HepG2 (cell line): Measurements from ENCODE around the gene TACC2. TPM values are rescaled to one million over a fixed set of nuclear protein-coding genes. Genes with fewer than 3 reads are reported as not detected.

ENCODE experiments used
- DNMT3B ChIP-seq: conservative IDR thresholded peaks from 2 replicates; pipeline ENCODE4 v1.6.1; 2016; ENCODE audit warnings: missing biosample characterization, control low read depth
- ETV5 ChIP-seq: IDR thresholded peaks from 2 replicates; pipeline ENCODE4 v1.6.1; 2018; ENCODE audit warnings: missing biosample characterization, missing genetic modification reagents, inconsistent platforms, borderline replicate concordance
- NPAS2 ChIP-seq: sonication (generic); formaldehyde crosslinking; IDR thresholded peaks from 2 replicates; pipeline ENCODE4 v1.8.0; 2022; ENCODE audit warnings: mild to moderate bottlenecking, missing genetic modification reagents, borderline replicate concordance
- NR2C2 ChIP-seq: sonication (generic); formaldehyde crosslinking; IDR thresholded peaks from 2 replicates; pipeline ENCODE4 v1.4.0; 2020; ENCODE audit warnings: missing genetic modification reagents, mild to moderate bottlenecking, moderate library complexity, borderline replicate concordance
- PAXIP1 ChIP-seq: sonication (generic); formaldehyde crosslinking; conservative IDR thresholded peaks from 2 replicates; pipeline ENCODE4 v1.4.0; 2020; ENCODE audit warnings: mild to moderate bottlenecking, missing genetic modification reagents, moderate library complexity
- THAP9 ChIP-seq: sonication (generic); formaldehyde crosslinking; IDR thresholded peaks from 2 replicates; pipeline ENCODE4; 2020; ENCODE audit warnings: missing genetic modification reagents, mild to moderate bottlenecking, borderline replicate concordance
- YY1 ChIP-seq: IDR thresholded peaks from 2 replicates; pipeline ENCODE4 v1.6.1; 2011; ENCODE audit warnings: low read length, low read depth, moderate library complexity, mild to moderate bottlenecking; ENCODE audit not compliant: insufficient read depth, insufficient replicate concordance
- ZBTB21 ChIP-seq: sonication (generic); formaldehyde crosslinking; IDR thresholded peaks from 2 replicates; pipeline ENCODE4 v1.4.0; 2020; ENCODE audit warnings: missing genetic modification reagents
- ZNF230 ChIP-seq: sonication (generic); formaldehyde crosslinking; IDR thresholded peaks from 2 replicates; pipeline ENCODE4 v1.4.0; 2020; ENCODE audit warnings: mild to moderate bottlenecking, missing genetic modification reagents
- ZNF574 ChIP-seq: sonication (generic); formaldehyde crosslinking; IDR thresholded peaks from 2 replicates; pipeline ENCODE4 v1.4.0; 2020; ENCODE audit warnings: missing genetic modification reagents
- ZNF770 ChIP-seq: sonication (generic); formaldehyde crosslinking; IDR thresholded peaks from 2 replicates; pipeline ENCODE4 v1.5.0; 2020; ENCODE audit warnings: mild to moderate bottlenecking, missing genetic modification reagents
- ZSCAN12 ChIP-seq: sonication (generic); formaldehyde crosslinking; IDR thresholded peaks from 2 replicates; pipeline ENCODE4 v1.9.0; 2021; ENCODE audit warnings: mild to moderate bottlenecking, missing genetic modification reagents
- ZSCAN29 ChIP-seq: sonication (generic); formaldehyde crosslinking; conservative IDR thresholded peaks from 2 replicates; pipeline ENCODE4 v1.4.0; 2020; ENCODE audit warnings: mild to moderate bottlenecking, missing genetic modification reagents
- ZSCAN9 ChIP-seq: IDR thresholded peaks from 2 replicates; pipeline ENCODE4 v1.6.1; 2016; ENCODE audit warnings: borderline replicate concordance
- polyA plus RNA-seq, 8 experiments: library from polyadenylated mRNA; depleted of rRNA in 3 of 8; stranded (reverse) in 7 of 8; unstranded in 1 of 8; fragments of >200 nt; fragmentation: Illumina TruSeq in 4 of 8; extraction: Trizol in 4 of 8; gene quantifications; 2 replicates each; pipeline versions ENCODE4 v1.2.1 to v1.2.3, GENCODE V29; 2011 to 2016; ENCODE audit warnings: low read depth in 4 of 8, missing spikeins in 1 of 8, mixed read lengths in 1 of 8; ENCODE audit not compliant: insufficient read depth in 1 of 8
- total RNA-seq, 5 experiments: library from RNA; depleted of rRNA; stranded (reverse); fragments of >200 nt; fragmentation: Illumina TruSeq; extraction: Trizol; gene quantifications; 2 replicates each; pipeline ENCODE4 v1.2.3, GENCODE V29; 2016; ENCODE audit warnings: low read depth in 1 of 5
- TF ChIP-seq, protein P1 (sequence below), 2 experiments: fragments of 450-650 bp in 1 of 2; sonication (generic) in 1 of 2; formaldehyde crosslinking; IDR thresholded peaks; 2 replicates each; pipeline versions ENCODE4 v1.5.0 to v1.8.0; 2020 to 2022; ENCODE audit warnings: mild to moderate bottlenecking in 1 of 2, missing genetic modification reagents in 1 of 2

The TACC2 gene
- total and polyA plus RNA-seq, 2 of the 13 experiments (the other 11 are each of a cell fraction or from before 2014, with no cell fraction given) = 11.8 to 16.0 TPM

DNA sequence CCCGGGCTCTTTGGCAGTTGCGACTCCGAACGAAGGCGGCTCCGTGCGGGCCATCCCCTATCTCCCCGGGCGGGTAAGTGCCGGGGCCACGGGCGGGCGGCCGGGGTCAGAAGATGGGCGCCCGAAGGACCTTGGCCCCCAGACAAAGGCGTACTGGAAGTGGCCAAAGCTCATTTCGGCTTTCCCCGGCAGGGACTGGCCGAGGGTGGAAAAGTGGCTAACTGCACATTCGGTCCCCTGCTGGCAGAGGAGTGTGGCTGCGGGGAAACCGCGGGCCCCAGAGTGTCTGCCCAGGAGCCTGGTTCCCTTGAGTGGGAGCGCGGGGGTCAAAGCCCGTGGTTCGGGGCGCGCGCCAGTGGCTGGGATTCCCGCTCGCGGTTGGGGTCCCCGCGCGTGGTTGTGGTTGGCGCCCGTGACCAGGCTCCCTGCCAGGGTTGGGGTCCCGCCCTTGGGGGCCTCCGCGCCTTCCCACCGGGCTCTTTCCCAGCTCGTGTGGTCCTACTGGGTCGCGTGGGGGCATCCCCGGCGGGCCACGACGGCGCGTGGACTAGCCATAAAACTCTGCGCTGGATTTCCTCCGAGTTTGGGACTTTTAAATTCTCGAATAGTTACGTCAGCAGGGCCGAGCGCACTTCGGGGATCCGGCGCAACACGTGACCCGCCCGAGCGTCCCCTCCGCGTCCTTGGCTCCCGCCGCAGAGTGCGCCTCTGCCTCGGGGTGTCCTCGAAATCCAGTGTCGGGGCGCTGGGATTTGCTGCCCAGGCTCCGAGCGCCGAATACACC lies 124.4 kb downstream of the TACC2 start (continued):
- TF ChIP-seq THAP9 (CRISPR knock-in tag) = peak; percentile 59; the same call in 1 of the 2 replicates
- no peak for TF ChIP-seq ZNF574 (CRISPR knock-in tag)
- no peak for TF ChIP-seq ZSCAN9 (CRISPR knock-in tag)
- TF ChIP-seq ZBTB21 (CRISPR knock-in tag) = no peak
- TF ChIP-seq ZSCAN12 (CRISPR knock-in tag) = no peak
- peak; percentile 91 for TF ChIP-seq ZNF230 (CRISPR knock-in tag)
- TF ChIP-seq ZNF770 = no peak
- peak; percentile 6; the same call in 1 of the 2 replicates for TF ChIP-seq ETV5 (CRISPR knock-in tag)
- 0 out of 2 replicates have a peak, but pooled peaks have one; percentile 33 for TF ChIP-seq NR2C2 (CRISPR knock-in tag)
- TF ChIP-seq, protein P1, sequence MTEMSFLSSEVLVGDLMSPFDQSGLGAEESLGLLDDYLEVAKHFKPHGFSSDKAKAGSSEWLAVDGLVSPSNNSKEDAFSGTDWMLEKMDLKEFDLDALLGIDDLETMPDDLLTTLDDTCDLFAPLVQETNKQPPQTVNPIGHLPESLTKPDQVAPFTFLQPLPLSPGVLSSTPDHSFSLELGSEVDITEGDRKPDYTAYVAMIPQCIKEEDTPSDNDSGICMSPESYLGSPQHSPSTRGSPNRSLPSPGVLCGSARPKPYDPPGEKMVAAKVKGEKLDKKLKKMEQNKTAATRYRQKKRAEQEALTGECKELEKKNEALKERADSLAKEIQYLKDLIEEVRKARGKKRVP (CRISPR knock-in tag; IDR thresholded peaks at IDR 0.05) = peak in 1 of 2 experiments; percentile 86; a peak in 2 of 4 replicates
- peak; percentile 72; the same call in 1 of the 2 replicates for TF ChIP-seq DNMT3B
- TF ChIP-seq PAXIP1 (CRISPR knock-in tag) = peak; percentile 31; the same call in 1 of the 2 replicates
- peak; percentile 70; the same call in 1 of the 2 replicates for TF ChIP-seq ZSCAN29 (CRISPR knock-in tag)
- peak; percentile 54; the same call in 1 of the 2 replicates for TF ChIP-seq NPAS2 (CRISPR knock-in tag)
- TF ChIP-seq YY1 = peak; percentile 12
